HL-60/S4 treated with phorbol 12-myristate 13-acetate at 8.2 ng/mL for 4 days and 3 days (cell line): ENCODE data around the gene CNGA1.

ENCODE experiments used
- in situ Hi-C: fragments of 300-500 bp; cut with MboI; formaldehyde crosslinking; loops from 2 replicates; pipeline ENCODE4 v1.15.0; 2022; ENCODE audit warnings: low sequenced_read_pairs

Gene CNGA1

DNA sequence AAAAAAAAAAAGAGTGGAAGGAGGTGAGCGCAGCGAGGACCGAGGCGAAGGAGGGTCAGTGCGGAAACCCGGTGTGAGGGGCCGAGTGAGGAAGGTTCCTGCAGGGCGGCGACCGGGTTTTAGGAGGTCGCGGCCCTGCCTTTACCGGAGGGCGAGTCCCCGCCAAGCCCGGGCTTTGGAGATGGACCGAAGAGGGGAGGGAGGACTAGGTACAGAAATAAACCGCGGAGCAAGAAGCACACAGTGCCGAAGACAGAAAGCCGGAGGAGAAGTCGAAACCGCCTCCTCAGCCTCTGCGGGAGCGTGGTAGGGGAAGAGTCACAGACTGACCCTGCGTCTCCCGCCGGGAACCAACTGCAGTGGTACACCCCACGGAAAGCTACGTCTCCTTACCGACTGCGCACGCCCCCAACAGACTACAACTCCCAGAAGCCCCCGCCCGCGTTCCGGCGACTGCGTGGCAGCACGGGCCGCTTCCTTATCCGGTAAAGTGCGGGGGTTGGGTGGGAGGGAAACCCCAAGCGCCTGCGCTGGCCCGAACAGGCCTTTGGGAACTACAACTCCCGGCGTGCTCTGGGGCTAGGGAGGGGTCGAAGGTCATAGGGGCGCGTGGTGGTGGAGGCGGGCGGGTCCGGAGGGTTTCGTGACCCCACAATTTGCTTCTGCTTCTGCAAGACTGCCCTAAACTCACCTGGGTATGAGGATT, 102.1 kb downstream of the CNGA1 start, which contains the start of gene NFXL1:
Gene NFXL1 (minus strand): TSS at position 364 of the 706 bp plus-strand sequence. CDS start 380 bp downstream, outside the sequence.
- in situ Hi-C loops = no loop called here

DNA sequence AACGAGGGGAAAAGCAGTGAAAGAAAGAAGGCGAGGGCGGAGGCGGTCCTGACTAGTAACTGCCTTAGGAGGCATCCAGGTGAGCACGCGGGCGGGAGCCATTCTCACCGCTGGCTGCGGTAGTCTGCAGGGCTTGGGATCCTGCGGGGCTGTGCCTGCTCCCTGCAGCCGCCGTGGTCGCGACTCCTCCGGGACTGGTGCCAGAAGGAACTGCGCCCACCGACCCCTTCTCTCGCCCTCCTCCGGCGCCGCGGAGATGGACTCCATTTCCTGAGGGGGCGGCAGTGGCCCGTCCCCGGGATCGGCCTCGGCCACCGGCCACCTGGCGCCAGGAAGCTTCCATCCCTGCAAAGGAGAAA, 102.6 kb downstream of the CNGA1 start:
- in situ Hi-C loops = no loop called here

DNA sequence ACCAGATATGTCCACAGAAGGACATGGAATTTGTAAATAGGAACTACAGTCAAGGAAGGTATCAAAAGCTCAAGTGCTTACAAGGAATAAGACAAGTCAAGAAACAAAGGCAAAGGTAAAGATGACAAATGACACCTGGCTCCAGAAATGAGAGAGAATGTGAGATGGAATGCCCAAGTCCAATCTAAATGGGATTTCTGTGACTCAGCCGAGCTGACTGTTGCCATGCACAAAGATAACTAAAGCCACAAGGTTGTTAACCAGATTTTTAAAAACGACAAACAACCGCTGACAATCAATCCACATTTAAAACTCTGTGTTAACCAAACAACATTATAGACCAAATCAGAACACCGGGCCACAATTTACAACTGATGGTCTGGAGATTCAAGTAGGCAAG, 103.2 kb downstream of the CNGA1 start:
- in situ Hi-C loops = no loop called here

DNA sequence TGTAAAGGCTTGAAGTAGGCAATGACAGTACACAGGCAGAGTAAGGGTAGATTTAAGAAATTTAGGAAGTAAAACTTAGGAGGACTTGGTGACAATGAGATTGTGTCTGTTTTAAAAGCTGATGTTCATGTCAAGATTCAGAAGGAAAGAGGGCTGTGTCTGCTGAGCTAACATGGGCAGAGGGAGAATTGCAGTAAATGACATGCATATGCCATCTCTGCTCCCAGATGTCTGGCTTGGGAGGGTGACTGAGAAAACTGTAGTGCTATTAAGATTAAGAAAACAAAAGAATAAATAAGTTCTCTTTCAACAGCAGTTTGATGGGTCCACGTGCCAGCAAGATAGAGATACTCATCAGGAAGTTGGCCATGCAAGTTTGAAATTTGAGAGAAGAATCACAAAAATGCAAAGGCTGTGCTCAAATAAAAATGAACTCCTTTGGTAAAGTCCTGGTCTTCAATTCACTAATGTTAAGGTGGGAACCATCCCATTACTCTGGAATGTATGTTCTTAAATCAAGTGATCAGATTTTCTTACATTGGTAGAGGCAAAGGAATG, 109.3 kb downstream of the CNGA1 start:
- in situ Hi-C loops = no loop called here

DNA sequence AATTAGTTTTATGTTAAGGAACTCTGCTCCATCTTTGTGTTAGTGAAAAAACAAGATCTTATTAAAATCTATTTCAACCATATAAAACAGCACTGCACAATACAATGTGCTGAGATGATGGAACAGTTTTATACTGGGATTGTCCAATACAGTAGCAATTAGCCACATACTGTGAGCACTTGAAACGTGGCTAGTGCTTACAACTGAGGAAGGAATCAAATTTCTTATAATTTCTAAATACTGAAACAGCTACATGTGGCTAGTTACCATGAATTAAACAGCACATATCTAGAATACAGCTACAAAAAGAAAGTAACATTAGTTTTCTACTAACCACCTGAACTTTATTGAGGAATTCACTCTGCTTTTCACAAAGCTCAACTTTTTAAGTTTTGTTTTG, 116.8 kb downstream of the CNGA1 start:
- in situ Hi-C loops = no loop called here

DNA sequence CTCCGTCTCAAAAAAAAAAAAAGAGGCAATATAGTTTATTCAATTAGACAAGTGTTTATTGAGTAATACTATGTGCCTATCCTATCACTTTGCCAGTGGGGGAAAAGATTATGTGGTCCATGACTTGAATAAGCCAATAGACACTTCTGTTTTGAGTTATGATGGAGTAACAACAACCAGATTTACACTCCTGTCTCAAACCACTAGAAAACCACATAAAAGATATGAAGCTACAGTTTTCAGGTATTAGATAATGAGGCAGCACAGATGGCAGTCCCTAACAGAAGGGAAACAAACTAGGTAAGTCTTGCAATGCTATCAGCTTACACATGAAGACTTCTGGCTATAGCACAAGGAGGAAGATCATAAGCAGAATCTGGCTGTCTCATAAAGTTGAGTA, 124.6 kb downstream of the CNGA1 start:
- in situ Hi-C loops = no loop called here
